PC-3 (cell line): ENCODE measurements around the gene PSKH1. TPM values are rescaled to one million over a fixed set of nuclear protein-coding genes. Genes with fewer than 3 reads are reported as not detected.

Experiments used
- ATAC-seq: fragments of 200-7000 bp; cut with Tn5 transposase; 2 replicates; pipeline ENCODE4 v1.9.1; 2020; ENCODE audit warnings: mild to moderate bottlenecking, moderate library complexity
- BruUV-seq: library from RNA; stranded (reverse); fragments of 400-500 nt; replicated peaks from 2 replicates; lab custom pipeline; 2021; lab: Mats Ljungman, UMichigan
- CTCF ChIA-PET: fragments of 300-600 bp; sonication (Branson Sonifier 250); formaldehyde crosslinking; loops from one replicate; lab custom pipeline; 2022; ENCODE audit warnings: antibody characterized with exemption; lab: Charles Lee
- POLR2A ChIA-PET: fragments of 300-600 bp; sonication (Branson Sonifier 250); formaldehyde crosslinking; loops from one replicate; lab custom pipeline; 2022; ENCODE audit warnings: antibody characterized with exemption; ENCODE audit not compliant: unreplicated experiment; lab: Charles Lee
- DNase-seq: peaks from one replicate; pipeline ENCODE4 v3.0.0-alpha.2; 2015
- H2AFZ ChIP-seq: fragments of 300-600 bp; sonication (generic); 2 replicates; pipeline ENCODE4 v1.6.0; 2016; ENCODE audit warnings: antibody characterized with exemption, low read length
- H3F3A ChIP-seq: fragments of 300-600 bp; sonication (generic); one replicate; pipeline ENCODE4 v1.6.0; 2017; ENCODE audit warnings: antibody characterized with exemption, low read length, control low read depth, mild to moderate bottlenecking; ENCODE audit not compliant: unreplicated experiment
- H3K27ac ChIP-seq: fragments of 300-600 bp; sonication (generic); 2 replicates; pipeline ENCODE4 v1.5.1; 2016; ENCODE audit warnings: mild to moderate bottlenecking, low read length
- H3K27me3 ChIP-seq: fragments of 300-600 bp; sonication (generic); 2 replicates; pipeline ENCODE4 v1.6.1; 2016; ENCODE audit warnings: low read length, mixed read lengths
- H3K36me3 ChIP-seq: fragments of 300-600 bp; sonication (generic); 2 replicates; pipeline ENCODE4 v1.6.1; 2016; ENCODE audit warnings: low read depth, mixed run types, low read length, mixed read lengths
- H3K4me1 ChIP-seq: fragments of 300-600 bp; sonication (generic); 2 replicates; pipeline ENCODE4 v1.5.1; 2016; ENCODE audit warnings: low read length; ENCODE audit not compliant: insufficient read depth
- H3K4me2 ChIP-seq: fragments of 300-600 bp; sonication (generic); 2 replicates; pipeline ENCODE4 v1.6.0; 2016; ENCODE audit warnings: low read length
- H3K4me3 ChIP-seq: fragments of 300-600 bp; sonication (generic); 2 replicates; pipeline ENCODE4 v1.5.1; 2016; ENCODE audit warnings: mild to moderate bottlenecking, low read length, mixed read lengths
- H3K79me2 ChIP-seq: fragments of 300-600 bp; sonication (generic); 2 replicates; pipeline ENCODE4 v1.6.1; 2017; ENCODE audit warnings: low read length, mixed read lengths
- H3K9ac ChIP-seq: fragments of 300-600 bp; sonication (generic); 2 replicates; pipeline ENCODE4 v1.6.0; 2016; ENCODE audit warnings: mild to moderate bottlenecking, low read length
- H3K9me2 ChIP-seq: fragments of 300-600 bp; sonication (generic); replicated peaks from 2 replicates; pipeline ENCODE4 v1.6.1; 2016; ENCODE audit warnings: mixed run types, low read length, mixed read lengths
- H3K9me3 ChIP-seq: fragments of 300-600 bp; sonication (generic); 2 replicates; pipeline ENCODE4 v1.6.1; 2016; ENCODE audit warnings: low read length, mixed read lengths
- H4K20me1 ChIP-seq: fragments of 300-600 bp; sonication (generic); 2 replicates; pipeline ENCODE4 v1.6.1; 2016; ENCODE audit warnings: low read length, mixed read lengths
- CTCF ChIP-seq: fragments of 300-600 bp; sonication (generic); conservative IDR thresholded peaks from 2 replicates; pipeline ENCODE4 v1.5.1; 2017; ENCODE audit warnings: antibody characterized with exemption, low read depth, mild to moderate bottlenecking, low read length
- EZH2 ChIP-seq: fragments of 300-600 bp; sonication (generic); IDR thresholded peaks from one replicate; pipeline ENCODE4 v1.6.1; 2017; ENCODE audit warnings: antibody characterized with exemption, mild to moderate bottlenecking, low read length; ENCODE audit not compliant: unreplicated experiment
- EZH2phosphoT487 ChIP-seq: fragments of 300-600 bp; sonication (generic); IDR thresholded peaks from 2 replicates; pipeline ENCODE4 v1.6.1; 2018; ENCODE audit warnings: mild to moderate bottlenecking, antibody characterized with exemption, low read length, borderline replicate concordance
- intact Hi-C: fragments of 100-400 bp; cut with micrococcal nuclease; formaldehyde crosslinking; loops from 2 replicates; pipeline ENCODE4 v1.9.0; 2023
- total RNA-seq: library from RNA; depleted of rRNA; stranded (reverse); fragments of >200 nt; gene quantifications from 2 replicates; pipeline ENCODE4 v1.2.3, GENCODE V29; 2014

The PSKH1 gene
- total RNA-seq, 1 experiment from 2014 or later = 6.6 TPM

GRCh38 chr16:67946966-67947558, 54.0 kb downstream of the PSKH1 start:
- intact Hi-C loops = no loop called here
- TF ChIP-seq CTCF = no peak
- TF ChIP-seq EZH2phosphoT487 = no peak
- TF ChIP-seq EZH2 = no peak
- ATAC-seq (no peak), DNase-seq (no peak)
- H3K36me3 ChIP-seq = no peaks in the 10 kb centered on the region; the same call in 1 of the 2 replicates
- POLR2A ChIA-PET = no interaction called here
- H3K9me2 ChIP-seq = no peaks in the 10 kb centered on the region
- H3K4me1 ChIP-seq = no peaks in the 10 kb centered on the region
- H3K9me3 ChIP-seq = no peaks in the 10 kb centered on the region
- no peaks in the 10 kb centered on the region for H3K27me3 ChIP-seq
- no peak overlapping the region for H3K9ac ChIP-seq
- H3K27ac ChIP-seq = no peak overlapping the region
- no peaks in the 10 kb centered on the region for H4K20me1 ChIP-seq
- no peaks in the 10 kb centered on the region for H3K79me2 ChIP-seq
- BruUV-seq = no TSS peak
- H2AFZ ChIP-seq = no peak overlapping the region
- no peak overlapping the region for H3K4me2 ChIP-seq
- H3K4me3 ChIP-seq = no peak overlapping the region
- no peaks in the 10 kb centered on the region for H3F3A ChIP-seq
- CTCF ChIA-PET = no interaction called here

- H3K4me2 ChIP-seq = no peak overlapping the region
- ATAC-seq = peak; percentile 47
- no peak overlapping the region for H2AFZ ChIP-seq
- BruUV-seq = no TSS peak
- H3F3A ChIP-seq = no peaks in the 10 kb centered on the region
- no peak overlapping the region for H3K9ac ChIP-seq
- H3K9me3 ChIP-seq = no peaks in the 10 kb centered on the region
- H3K27me3 ChIP-seq = no peaks in the 10 kb centered on the region
- H3K79me2 ChIP-seq = no peaks in the 10 kb centered on the region
- POLR2A ChIA-PET = no interaction called here
- intact Hi-C loops = no loop called here
- CTCF ChIA-PET = no interaction called here
- H3K9me2 ChIP-seq = no peaks in the 10 kb centered on the region
- H3K4me1 ChIP-seq = no peaks in the 10 kb centered on the region
- no peaks in the 10 kb centered on the region; the same call in 1 of the 2 replicates for H3K36me3 ChIP-seq
- no peak overlapping the region for H3K4me3 ChIP-seq
- no peak overlapping the region for H3K27ac ChIP-seq
- peak; percentile 17 for DNase-seq
- TF ChIP-seq EZH2phosphoT487 (no peak), CTCF (no peak), EZH2 (no peak)
- H4K20me1 ChIP-seq = no peaks in the 10 kb centered on the region
Observed at GRCh38 chr16:67948015-67948414, 55.0 kb downstream of the PSKH1 start.

GRCh38 chr16:67949645-67950044, 56.6 kb downstream of the PSKH1 start:
- CTCF ChIA-PET = interaction anchor here (0.6 kb wide), 1 partner anchor 65 kb away, joined by 4 read pairs; the partner anchor contains the start of gene NRN1L
- Histone ChIP-seq H3K4me3 (no peak overlapping the region), H3K27ac (no peak overlapping the region), H3K4me2 (no peak overlapping the region), H3K36me3 (no peaks in the 10 kb centered on the region; the same call in 1 of the 2 replicates), H3K4me1 (no peaks in the 10 kb centered on the region), H4K20me1 (no peaks in the 10 kb centered on the region), H2AFZ (no peak overlapping the region), H3K79me2 (no peaks in the 10 kb centered on the region), H3K9me3 (no peaks in the 10 kb centered on the region), H3K27me3 (no peaks in the 10 kb centered on the region), H3K9ac (no peak overlapping the region), H3K9me2 (no peaks in the 10 kb centered on the region), H3F3A (no peaks in the 10 kb centered on the region)
- ATAC-seq (no peak), DNase-seq (no peak)
- intact Hi-C loops = no loop called here
- no TSS peak for BruUV-seq
- POLR2A ChIA-PET = no interaction called here
- no peak for TF ChIP-seq EZH2phosphoT487
- TF ChIP-seq EZH2 = no peak
- no peak for TF ChIP-seq CTCF
